ENCODE results near the gene SECISBP2L.

SECISBP2L gene

GRCh38 chr15:48984811-48985352 is 61.4 kb downstream of the SECISBP2L start:
- TF ChIP-seq REST (IDR thresholded peaks at IDR 0.05; ENCODE audit: insufficient read depth in 1 of 2, low read depth in 2 of 2, low read length in 2 of 2) = no peak
- no peak for TF ChIP-seq POLR2AphosphoS5 (IDR thresholded peaks at IDR 0.05; ENCODE audit: low read depth, low read length)

- TF ChIP-seq REST (IDR thresholded peaks at IDR 0.05; ENCODE audit: insufficient read depth in 1 of 2, low read depth in 2 of 2, low read length in 2 of 2) = no peak
These were observed 62.1 kb downstream of the SECISBP2L start for GRCh38 chr15:48984021-48984710.

GRCh38 chr15:48983300-48983699 is 62.9 kb downstream of the SECISBP2L start:
- no peak for TF ChIP-seq FOXP2 (optimal IDR thresholded peaks at IDR 0.05; ENCODE audit: borderline replicate concordance, extremely low read depth, extremely low read length, insufficient read depth)
- TF ChIP-seq TAF1 (IDR thresholded peaks at IDR 0.05; ENCODE audit: borderline replicate concordance, insufficient read depth, low read length) = no peak
- no peak for TF ChIP-seq POLR2AphosphoS5 (IDR thresholded peaks at IDR 0.05; ENCODE audit: low read depth, low read length)

- TF ChIP-seq SIN3A (IDR thresholded peaks at IDR 0.05; ENCODE audit: borderline replicate concordance, insufficient read depth, low read length) (no peak), REST (IDR thresholded peaks at IDR 0.05; ENCODE audit: insufficient read depth in 1 of 2, low read depth in 2 of 2, low read length in 2 of 2) (no peak), POLR2AphosphoS5 (IDR thresholded peaks at IDR 0.05; ENCODE audit: low read depth, low read length) (no peak)
These were observed 64.3 kb downstream of the SECISBP2L start for GRCh38 chr15:48981941-48982340.

- no peak for TF ChIP-seq TAF1 (IDR thresholded peaks at IDR 0.05; ENCODE audit: borderline replicate concordance, insufficient read depth, low read length)
- no peak for TF ChIP-seq FOXP2 (optimal IDR thresholded peaks at IDR 0.05; ENCODE audit: borderline replicate concordance, extremely low read depth, extremely low read length, insufficient read depth)
- no peak for TF ChIP-seq REST (IDR thresholded peaks at IDR 0.05; ENCODE audit: insufficient read depth in 1 of 2, low read depth in 2 of 2, low read length in 2 of 2)
- no peak for TF ChIP-seq SIN3A (IDR thresholded peaks at IDR 0.05; ENCODE audit: borderline replicate concordance, insufficient read depth, low read length)
- no peak for TF ChIP-seq POLR2AphosphoS5 (IDR thresholded peaks at IDR 0.05; ENCODE audit: low read depth, low read length)
These were observed 67.6 kb downstream of the SECISBP2L start for GRCh38 chr15:48978638-48979037.
